Measurements from ENCODE around the gene PPP2R3B.
"Not testable (repeated sequence)": the region's sequence is repeated elsewhere in the genome, so short reads cannot be mapped to it uniquely, and the experiment has no call there.

The PPP2R3B gene

GRCh38 chrX:338281-338835 is 48.3 kb downstream of the PPP2R3B start:
- DNase-seq (ENCODE audit: low spot score) = no peak

- DNase-seq (ENCODE audit: low spot score) = no peak
These were observed 49.3 kb downstream of the PPP2R3B start for GRCh38 chrX:337331-337831.

- no peak for DNase-seq (ENCODE audit: low spot score)
These were observed 50.5 kb downstream of the PPP2R3B start for GRCh38 chrX:336227-336626.

DNA sequence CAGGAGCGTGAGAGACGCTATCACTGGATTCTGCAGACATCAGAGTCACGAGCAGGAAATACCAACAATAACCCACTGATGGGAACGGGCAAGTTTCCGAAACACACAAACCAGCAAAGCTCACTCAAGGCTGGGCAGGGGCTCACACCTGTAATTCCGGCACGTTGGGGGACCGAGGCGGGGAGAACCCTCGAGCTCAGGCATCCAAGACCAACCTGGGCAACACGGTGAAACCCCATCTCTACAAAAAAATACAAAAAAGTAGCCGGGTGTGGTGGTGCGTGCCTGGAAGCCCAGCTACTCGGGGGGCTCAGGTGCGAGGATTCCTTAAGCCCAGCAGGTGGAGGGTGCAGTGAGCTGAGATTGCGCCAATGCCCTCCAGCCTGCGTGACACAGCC is 51.0 kb downstream of the PPP2R3B start:
- no peak for DNase-seq (ENCODE audit: low spot score)

- no peak for DNase-seq (ENCODE audit: low spot score)
These were observed 51.5 kb downstream of the PPP2R3B start for GRCh38 chrX:334971-335757.

DNA sequence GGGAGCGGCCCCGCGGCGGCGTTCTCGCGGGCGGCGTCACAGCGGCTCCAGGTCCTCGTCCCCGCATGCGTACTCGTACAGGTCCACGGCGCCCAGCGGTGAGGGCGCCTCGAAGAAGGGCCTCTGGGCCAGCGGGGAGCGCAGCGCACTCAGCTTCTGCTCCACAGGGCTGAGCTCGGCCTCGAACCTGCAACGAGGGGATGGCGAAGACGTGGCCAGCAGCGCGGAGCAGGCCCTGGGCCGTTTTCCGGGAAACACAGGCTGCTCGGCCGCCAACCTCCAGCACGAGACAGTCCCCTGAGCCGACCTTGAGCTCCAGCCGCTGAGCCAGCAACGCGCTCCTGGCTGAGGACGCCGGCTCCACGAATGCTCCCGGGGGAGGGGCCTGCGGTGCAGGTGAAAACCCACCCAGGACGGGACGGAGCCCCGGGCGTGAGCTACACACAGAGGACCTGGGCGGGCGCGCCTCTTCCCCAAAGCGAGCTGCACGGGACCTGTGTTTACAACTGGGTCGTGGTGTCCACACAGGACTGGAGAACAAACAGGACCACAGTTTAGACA is 52.3 kb downstream of the PPP2R3B start:
- no peak for DNase-seq (ENCODE audit: low spot score)

GRCh38 chrX:333611-334311 is 52.9 kb downstream of the PPP2R3B start:
- DNase-seq (ENCODE audit: low spot score) = no peak

GRCh38 chrX:332916-333610 is 53.6 kb downstream of the PPP2R3B start:
- DNase-seq (ENCODE audit: low spot score) = no peak

- DNase-seq (ENCODE audit: low spot score) = no peak
These were observed 54.2 kb downstream of the PPP2R3B start for GRCh38 chrX:332496-332860.

DNA sequence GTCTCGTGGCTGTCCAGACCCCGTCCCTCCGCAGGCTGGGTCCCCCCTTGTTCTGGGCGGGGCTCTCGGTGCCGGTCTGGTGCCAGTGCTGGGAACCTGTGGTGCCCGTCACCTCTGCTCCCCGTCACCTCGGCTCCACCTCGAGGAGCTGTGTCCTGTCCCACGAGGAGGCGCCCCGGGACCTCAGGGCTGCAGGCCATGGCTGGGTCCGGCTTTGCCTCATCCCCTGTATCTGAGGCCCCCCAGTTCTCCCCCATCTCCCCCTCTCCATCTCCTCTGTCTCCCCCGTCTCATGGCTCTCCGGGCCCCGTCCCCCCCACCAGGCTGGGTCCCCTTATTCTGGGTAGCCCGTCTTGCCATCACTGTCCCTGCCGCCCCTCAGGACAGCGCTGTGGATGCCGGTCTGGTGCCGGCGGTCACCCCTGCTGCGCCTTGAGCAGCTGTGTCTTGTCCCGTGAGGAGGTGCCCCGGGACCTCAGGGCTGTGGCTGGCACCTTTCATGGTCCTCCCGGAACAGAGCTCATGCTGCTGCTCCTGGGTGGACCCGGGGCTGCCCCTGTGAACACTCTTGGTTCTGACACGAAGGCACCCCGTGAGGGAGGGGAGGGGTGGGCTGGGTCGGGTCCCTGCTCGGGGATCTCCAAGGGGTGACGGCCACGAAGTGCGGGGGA is 54.7 kb downstream of the PPP2R3B start:
- DNase-seq (ENCODE audit: low spot score) = no peak

- peak; percentile 54 for DNase-seq (ENCODE audit: low spot score)
These were observed 55.4 kb downstream of the PPP2R3B start for GRCh38 chrX:331151-331824.

DNA sequence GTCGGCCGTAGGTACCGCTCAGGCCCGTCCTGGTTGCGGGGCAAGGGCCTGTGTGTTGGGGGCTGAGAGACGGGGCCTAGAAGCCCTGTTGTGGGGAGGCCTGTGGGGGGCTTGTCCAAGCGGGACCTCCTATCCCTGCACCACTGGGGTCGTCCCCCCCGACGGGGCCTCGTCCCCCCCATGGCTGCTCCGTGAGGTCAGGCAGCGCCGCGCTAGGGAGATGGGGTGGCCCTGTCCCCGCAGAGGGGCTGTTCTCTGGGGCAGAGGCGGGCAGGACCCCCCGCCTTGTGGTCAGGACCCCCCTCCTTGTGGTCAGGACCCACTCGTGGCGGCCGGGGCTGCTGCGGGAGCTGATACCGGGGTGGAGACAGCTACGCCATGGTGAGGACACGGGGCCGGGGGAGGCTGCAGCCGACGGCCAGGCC is 56.0 kb downstream of the PPP2R3B start:
- no peak for DNase-seq (ENCODE audit: low spot score)

GRCh38 chrX:330141-330725 is 56.5 kb downstream of the PPP2R3B start:
- not testable (repeated sequence) for DNase-seq (ENCODE audit: low spot score)

GRCh38 chrX:329291-329910 is 57.3 kb downstream of the PPP2R3B start:
- DNase-seq (ENCODE audit: low spot score) = no peak

DNA sequence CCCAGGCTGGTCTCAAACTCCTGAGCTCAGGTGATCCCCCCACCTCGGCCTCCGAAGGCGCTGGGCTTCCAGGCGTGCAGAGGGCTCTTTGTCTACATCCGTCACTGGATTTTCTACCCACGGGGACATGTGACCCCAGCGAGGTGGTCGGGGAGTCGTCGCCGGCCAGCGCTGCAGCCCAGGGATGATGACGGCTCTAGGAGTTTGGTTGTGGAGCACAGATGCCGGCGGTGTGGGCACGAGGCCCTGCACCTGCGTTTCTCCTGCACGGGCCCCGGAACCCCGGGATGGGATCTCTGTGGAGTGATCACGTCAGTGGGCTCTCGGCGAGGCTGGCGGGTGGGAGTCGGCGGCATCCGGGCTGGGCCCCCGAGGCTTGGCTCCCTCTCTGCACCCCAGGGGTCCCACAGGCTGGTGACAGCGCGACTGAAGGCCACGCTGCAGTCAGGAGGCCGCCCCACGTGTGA is 59.0 kb downstream of the PPP2R3B start:
- no peak for DNase-seq (ENCODE audit: low spot score)

DNA sequence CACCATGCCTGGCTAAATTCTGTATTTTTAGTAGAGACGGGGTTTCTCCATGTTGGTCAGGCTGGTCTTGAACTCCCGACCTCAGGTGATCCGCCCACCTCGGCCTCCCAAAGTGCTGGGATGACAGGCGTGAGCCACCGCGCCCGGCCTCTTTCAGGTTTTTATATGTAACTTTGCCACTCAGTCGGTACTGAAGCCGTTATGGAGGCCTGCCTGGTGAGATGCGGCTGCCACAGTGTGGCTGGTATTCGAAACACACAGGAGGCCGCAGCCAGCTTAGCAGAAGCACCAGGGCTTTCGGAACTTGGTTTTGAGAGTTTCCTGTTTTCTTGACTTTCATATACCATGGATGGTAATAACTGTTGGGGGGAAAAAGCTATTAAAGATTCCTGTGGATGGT is 62.0 kb downstream of the PPP2R3B start:
- not testable (repeated sequence) for DNase-seq (ENCODE audit: low spot score)

DNA sequence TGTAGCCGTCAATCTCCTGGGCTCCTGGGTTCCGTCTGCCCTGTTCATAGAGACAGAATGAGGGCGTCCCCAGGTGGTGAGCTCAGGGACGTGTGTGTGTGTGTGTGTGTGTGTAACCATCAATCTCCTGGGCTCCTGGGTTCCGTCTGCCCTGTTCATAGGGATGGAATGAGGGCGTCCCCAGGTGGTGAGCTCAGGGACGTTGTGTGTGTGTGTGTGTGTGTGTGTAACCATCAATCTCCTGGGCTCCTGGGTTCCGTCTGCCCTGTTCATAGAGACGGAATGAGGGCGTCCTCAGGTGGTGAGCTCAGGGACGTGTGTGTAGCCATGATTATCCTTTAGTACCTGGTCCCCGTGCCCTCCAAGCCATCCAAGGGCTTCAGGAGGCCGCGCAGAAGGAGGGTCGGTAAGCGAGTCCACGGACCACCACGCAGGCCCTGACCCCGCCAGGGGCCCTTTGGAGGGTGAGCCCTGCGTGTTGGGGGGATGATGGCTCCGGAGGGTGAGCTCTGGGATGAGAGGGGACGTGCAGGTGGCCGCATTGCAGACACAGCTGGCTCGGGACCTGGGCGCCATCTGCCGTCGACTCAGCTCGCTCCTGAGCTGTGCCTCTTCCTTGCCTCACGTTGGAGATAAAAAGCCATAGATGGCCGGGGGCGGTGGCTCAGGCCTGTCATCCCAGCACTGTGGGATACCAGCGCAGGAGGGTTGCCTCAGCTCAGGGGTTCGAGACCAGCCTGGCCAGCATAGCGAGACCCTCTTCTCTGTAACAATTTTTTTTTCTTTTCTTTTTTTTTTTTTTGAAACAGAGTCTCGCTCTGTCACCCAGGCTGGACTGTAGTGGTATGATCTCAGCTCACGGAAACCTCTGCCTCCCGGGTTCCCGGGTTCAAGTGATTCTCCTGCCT is 62.7 kb downstream of the PPP2R3B start:
- no peak for DNase-seq (ENCODE audit: low spot score)

DNA sequence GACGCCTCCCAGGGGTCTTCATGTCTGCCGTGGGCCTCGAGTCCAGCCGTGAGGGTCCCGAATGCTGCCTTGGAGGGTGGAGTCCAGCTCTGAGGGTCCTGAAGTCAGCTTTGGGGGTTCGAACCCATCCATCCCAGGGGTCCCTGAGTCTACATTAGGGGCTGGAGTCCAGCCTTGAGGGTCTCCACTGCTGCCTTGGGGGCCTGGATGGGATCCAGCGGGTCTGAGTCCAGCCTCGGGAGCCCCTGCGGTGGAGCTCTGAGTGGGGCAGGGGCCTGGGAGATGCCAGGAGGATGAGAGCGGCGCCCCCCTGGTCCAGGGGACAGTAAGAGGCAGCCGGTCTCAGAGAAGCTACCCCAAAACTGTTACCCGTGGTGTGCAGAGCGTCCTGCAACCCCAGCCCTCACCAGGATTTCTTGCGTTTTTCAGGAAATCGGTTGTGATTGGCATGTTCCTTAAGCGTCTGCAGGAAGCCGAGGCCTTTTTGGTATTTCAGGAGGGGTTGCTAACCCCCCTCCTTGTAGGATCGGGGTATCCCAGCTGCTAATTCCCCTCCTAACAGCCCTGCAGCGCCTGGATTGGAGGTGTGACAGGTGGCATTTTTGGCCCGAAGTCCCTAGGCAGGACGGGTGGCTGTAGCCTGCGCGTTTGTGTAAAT is 66.5 kb downstream of the PPP2R3B start:
- DNase-seq (ENCODE audit: low spot score) = no peak
